ENCODE results near the gene LYRM4. TPM values are rescaled to one million over a fixed set of nuclear protein-coding genes. Genes with fewer than 3 reads are reported as not detected.

Gene LYRM4
- total RNA-seq, 1 donor from 2014 or later: 27.8 TPM

GRCh38 chr6:5229356-5229755 lies 31.4 kb downstream of the LYRM4 start:
- DNase-seq (ENCODE audit: low read depth): no peak
- no peaks in the 10 kb centered on the region for H3K27me3 ChIP-seq (ENCODE audit: control insufficient read depth, insufficient read depth, low read length)
- H3K36me3 ChIP-seq (ENCODE audit: control insufficient read depth, insufficient read depth, low read length): no peaks in the 10 kb centered on the region
- no peak overlapping the region for H3K4me3 ChIP-seq (ENCODE audit: low read depth, low read length)
- TF ChIP-seq CTCF (IDR thresholded peaks at IDR 0.05; ENCODE audit: insufficient read depth, low read length, poor library complexity, severe bottlenecking): no peak

- Histone ChIP-seq H3K27me3 (ENCODE audit: control insufficient read depth, insufficient read depth, low read length) (no peaks in the 10 kb centered on the region), H3K4me3 (ENCODE audit: low read depth, low read length) (no peak overlapping the region), H3K36me3 (ENCODE audit: control insufficient read depth, insufficient read depth, low read length) (no peaks in the 10 kb centered on the region)
- no peak for DNase-seq (ENCODE audit: low read depth)
- TF ChIP-seq CTCF (IDR thresholded peaks at IDR 0.05; ENCODE audit: insufficient read depth, low read length, poor library complexity, severe bottlenecking): no peak
Observed at GRCh38 chr6:5223309-5223708, 37.4 kb downstream of the LYRM4 start.

GRCh38 chr6:5220443-5220842 lies 40.3 kb downstream of the LYRM4 start:
- no peak for DNase-seq (ENCODE audit: low read depth)
- no peak overlapping the region for H3K4me3 ChIP-seq (ENCODE audit: low read depth, low read length)
- H3K27me3 ChIP-seq (ENCODE audit: control insufficient read depth, insufficient read depth, low read length): no peaks in the 10 kb centered on the region
- TF ChIP-seq CTCF (IDR thresholded peaks at IDR 0.05; ENCODE audit: insufficient read depth, low read length, poor library complexity, severe bottlenecking): no peak
- no peaks in the 10 kb centered on the region for H3K36me3 ChIP-seq (ENCODE audit: control insufficient read depth, insufficient read depth, low read length)

- TF ChIP-seq CTCF (IDR thresholded peaks at IDR 0.05; ENCODE audit: insufficient read depth, low read length, poor library complexity, severe bottlenecking): no peak
- no peak for DNase-seq (ENCODE audit: low read depth)
- no peaks in the 10 kb centered on the region for H3K36me3 ChIP-seq (ENCODE audit: control insufficient read depth, insufficient read depth, low read length)
- no peaks in the 10 kb centered on the region for H3K27me3 ChIP-seq (ENCODE audit: control insufficient read depth, insufficient read depth, low read length)
- H3K4me3 ChIP-seq (ENCODE audit: low read depth, low read length): no peak overlapping the region
Observed at GRCh38 chr6:5219011-5219691, 41.6 kb downstream of the LYRM4 start.

GRCh38 chr6:5217356-5217755 lies 43.4 kb downstream of the LYRM4 start:
- no peaks in the 10 kb centered on the region for H3K36me3 ChIP-seq (ENCODE audit: control insufficient read depth, insufficient read depth, low read length)
- no peak for DNase-seq (ENCODE audit: low read depth)

More at GRCh38 chr6:5217356-5217755, 43.4 kb downstream of the LYRM4 start:
- TF ChIP-seq CTCF (IDR thresholded peaks at IDR 0.05; ENCODE audit: insufficient read depth, low read length, poor library complexity, severe bottlenecking): no peak
- Histone ChIP-seq H3K27me3 (ENCODE audit: control insufficient read depth, insufficient read depth, low read length) (no peaks in the 10 kb centered on the region), H3K4me3 (ENCODE audit: low read depth, low read length) (no peak overlapping the region)

Measured in kidney epithelial cell (primary cell).